ENCODE measurements around the gene SPDYE3.
"Not testable (repeated sequence)": the region's sequence is repeated elsewhere in the genome, so short reads cannot be mapped to it uniquely, and the experiment has no call there.

SPDYE3 gene, protein sequence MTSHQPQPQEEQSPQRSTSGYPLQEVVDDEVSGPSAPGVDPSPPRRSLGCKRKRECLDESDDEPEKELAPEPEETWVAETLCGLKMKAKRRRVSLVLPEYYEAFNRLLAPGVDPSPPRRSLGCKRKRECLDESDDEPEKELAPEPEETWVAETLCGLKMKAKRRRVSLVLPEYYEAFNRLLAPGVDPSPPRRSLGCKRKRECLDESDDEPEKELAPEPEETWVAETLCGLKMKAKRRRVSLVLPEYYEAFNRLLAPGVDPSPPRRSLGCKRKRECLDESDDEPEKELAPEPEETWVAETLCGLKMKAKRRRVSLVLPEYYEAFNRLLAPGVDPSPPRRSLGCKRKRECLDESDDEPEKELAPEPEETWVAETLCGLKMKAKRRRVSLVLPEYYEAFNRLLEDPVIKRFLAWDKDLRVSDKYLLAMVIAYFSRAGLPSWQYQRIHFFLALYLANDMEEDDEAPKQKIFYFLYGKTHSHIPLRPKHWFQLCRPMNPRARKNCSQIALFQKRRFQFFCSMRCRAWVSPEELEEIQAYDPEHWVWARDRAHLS

DNA sequence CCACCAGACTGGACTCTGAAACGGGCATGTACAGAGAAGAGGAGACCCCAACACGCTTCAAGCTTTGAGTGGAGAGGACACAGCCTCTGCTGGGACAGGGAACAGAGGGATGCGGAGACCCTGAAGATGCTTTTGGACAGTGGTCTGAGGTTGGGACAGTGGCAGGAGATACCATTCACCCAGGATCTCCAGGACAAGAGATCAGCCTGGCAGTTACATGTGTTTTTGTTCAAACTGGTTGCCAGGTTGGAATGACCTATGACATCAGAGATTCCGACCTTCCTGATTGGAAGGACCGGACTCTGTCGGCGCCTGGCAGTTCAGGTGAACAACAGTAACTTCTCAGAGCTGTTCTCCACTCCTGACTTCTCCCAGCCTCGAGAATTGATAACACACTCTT lies at the start of gene SPDYE3:
TSS of gene SPDYE3 (plus strand) at position 301 of the 400 bp plus-strand sequence. CDS start 184 bp downstream, outside the sequence.
- not testable (repeated sequence) for DNase-seq (ENCODE audit: low read depth)

- DNase-seq (ENCODE audit: low read depth): not testable (repeated sequence)
Observed at GRCh38 chr7:100259984-100260383, 47.5 kb upstream of the SPDYE3 start.

- DNase-seq (ENCODE audit: low read depth): not testable (repeated sequence)
Observed at GRCh38 chr7:100262896-100263295, 44.6 kb upstream of the SPDYE3 start.

- DNase-seq (ENCODE audit: low read depth): not testable (repeated sequence)
Observed at GRCh38 chr7:100264223-100264622, 43.3 kb upstream of the SPDYE3 start.

DNA sequence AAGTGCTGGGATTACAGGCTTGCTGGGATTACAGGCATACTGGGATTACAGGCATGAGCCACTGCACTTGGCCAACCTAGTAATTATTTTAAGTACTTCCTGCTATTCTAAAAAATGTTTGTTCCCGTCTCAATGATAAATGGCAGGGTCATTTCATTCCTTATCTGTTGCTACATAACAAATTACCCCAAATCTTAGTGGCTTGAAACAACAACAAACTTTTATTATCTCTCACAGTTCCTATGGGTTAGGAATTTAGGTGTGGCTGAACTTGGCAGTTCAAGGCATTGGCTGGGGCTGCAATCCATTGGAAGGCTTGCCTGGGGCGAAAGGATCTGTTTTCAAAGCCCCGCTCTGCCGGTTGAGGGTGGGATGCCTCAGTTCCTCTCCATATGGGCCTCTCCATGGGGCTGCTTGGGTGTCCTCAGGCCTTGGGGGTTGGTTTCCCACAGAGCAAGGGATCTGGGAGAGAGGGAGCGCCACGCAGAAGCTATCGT lies 42.8 kb upstream of the SPDYE3 start:
- DNase-seq (ENCODE audit: low read depth): not testable (repeated sequence)

GRCh38 chr7:100265851-100266250 lies 41.7 kb upstream of the SPDYE3 start:
- not testable (repeated sequence) for DNase-seq (ENCODE audit: low read depth)

- no peak for DNase-seq (ENCODE audit: low read depth)
Observed at GRCh38 chr7:100266576-100267354, 40.7 kb upstream of the SPDYE3 start.

GRCh38 chr7:100267648-100268047 lies 39.9 kb upstream of the SPDYE3 start:
- no peak for DNase-seq (ENCODE audit: low read depth)

- not testable (repeated sequence) for DNase-seq (ENCODE audit: low read depth)
Observed at GRCh38 chr7:100268882-100269281, 38.6 kb upstream of the SPDYE3 start.

DNA sequence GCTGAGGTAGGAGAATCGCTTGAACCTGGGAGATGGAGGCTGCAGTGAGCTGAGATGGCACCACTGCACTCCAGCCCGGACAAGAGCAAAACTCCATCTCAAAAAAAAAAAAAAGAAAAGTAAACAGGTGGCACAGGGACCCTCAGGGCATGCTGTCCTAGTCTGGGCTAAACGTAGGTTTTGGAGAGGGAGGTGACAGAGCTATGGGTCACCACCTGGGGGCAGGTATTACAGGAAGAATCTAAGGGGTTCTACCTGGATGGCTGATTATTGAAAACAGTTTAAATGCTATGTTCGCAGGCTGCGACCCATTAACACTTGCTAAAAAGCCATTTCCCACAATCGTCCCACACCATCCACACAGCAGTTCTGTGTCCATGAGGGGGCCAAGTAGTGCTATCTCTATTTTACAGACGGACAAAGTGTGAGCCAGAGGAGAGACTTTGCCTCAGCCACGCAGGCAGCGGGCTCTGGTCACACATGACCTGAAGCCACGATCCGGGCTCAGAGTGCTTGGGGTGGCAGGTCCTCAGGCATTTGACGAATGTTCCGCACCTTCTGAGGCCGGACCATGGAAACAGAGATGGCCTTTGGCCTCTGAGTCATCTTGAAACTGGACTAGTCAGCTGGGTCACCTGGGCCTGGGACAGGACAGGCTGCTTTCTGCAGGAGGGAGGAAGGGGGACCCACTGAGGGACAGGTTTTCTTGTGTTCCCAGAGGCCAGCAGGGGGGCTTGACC lies 38.0 kb upstream of the SPDYE3 start:
- DNase-seq (ENCODE audit: low read depth): not testable (repeated sequence)

DNA sequence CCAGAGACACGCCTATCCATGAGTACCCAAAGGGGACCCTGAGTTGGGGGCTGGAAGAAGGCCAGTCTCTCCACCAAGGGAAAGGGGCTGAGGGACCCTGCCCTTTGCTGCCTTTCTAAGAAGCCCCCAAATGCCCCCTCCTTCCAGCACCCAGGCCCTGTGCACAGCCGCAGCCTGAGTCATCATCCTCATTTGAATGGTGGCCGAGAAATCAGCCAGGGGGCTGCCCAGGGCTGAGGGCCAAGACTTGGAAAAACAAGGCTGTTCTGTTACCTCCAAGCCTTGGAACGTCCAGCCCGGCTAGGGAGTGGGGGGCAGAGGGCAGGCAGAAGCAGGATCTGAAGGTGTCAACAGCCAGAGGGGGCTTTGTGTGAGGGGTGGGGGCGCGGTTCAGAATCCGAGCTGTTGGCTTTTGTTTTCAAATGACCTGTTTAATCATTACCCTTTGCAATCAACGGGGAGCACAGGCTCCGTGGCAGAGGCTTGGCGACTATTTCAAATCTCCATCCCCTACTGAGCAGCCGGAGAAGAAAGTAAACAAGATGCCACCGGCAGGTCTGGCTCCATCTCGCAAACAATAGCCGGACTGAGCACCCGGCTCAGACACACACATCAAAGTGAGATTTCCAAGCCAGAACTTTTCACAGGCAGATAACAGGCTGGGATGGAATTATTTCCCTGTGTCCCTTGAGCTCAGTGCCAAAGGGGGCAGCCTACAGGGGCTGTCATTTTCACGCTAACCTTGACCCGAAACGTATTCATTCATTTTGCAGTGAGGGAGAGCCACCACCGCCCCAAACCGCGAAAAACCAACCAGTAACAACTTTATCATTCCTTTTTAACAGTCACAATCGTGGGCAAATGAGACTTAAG lies 37.2 kb upstream of the SPDYE3 start:
- DNase-seq (ENCODE audit: low read depth): peak; percentile 19

- peak; percentile 23 for DNase-seq (ENCODE audit: low read depth)
Observed at GRCh38 chr7:100270941-100271593, 36.4 kb upstream of the SPDYE3 start.

GRCh38 chr7:100271716-100272537 lies 35.6 kb upstream of the SPDYE3 start:
- DNase-seq (ENCODE audit: low read depth): peak; percentile 88

- DNase-seq (ENCODE audit: low read depth): not testable (repeated sequence)
Observed at GRCh38 chr7:100272538-100272902, 35.0 kb upstream of the SPDYE3 start.

DNA sequence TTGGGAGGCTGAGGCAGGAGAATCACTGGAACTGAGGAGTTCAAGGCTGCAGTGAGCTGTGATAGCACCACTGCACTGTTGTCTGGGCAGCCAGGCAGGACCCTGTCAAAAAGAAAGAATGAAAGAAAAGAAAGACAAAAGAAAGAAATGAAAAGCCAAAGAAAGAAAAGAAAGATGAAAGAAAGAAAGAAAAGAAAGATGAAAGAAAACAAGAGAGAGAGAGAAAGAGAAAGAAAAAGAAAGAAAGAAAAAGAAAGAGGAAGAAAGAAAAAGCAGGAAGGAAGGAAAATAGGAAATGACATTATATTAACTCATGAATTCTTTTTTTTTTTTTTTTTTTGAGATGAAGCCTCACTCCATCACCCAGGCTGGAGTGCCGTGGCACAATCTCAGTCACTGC lies 32.4 kb upstream of the SPDYE3 start:
- DNase-seq (ENCODE audit: low read depth): no peak

- not testable (repeated sequence) for DNase-seq (ENCODE audit: low read depth)
Observed at GRCh38 chr7:100276126-100276525, 31.4 kb upstream of the SPDYE3 start.

DNA sequence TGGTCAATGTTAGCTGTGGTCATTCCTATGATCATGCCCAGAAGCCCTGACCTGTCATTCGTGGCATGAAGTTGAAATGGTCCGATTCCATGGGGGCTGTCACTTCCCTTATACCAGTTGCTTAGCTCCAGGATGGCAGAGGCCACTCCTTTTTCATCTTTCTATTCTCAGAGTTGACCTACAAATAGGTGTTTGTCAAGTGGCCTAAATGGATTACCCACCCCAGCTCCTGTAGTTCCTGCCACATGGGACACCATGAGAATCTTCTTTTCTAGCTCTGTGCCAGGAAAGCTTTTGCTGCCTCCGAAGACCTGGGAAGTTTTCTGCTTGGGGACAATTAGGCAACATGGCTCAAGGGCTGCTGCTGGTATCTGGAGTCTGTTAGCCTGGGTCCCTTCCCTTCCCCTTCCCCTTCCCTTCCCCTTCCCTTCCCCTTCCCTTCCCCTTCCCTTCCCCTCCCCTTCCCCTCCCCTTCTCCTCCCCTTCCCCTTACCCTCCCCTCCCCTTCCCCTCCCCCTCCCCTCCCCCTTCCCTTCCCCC lies 25.4 kb upstream of the SPDYE3 start:
- DNase-seq (ENCODE audit: low read depth): not testable (repeated sequence)

DNA sequence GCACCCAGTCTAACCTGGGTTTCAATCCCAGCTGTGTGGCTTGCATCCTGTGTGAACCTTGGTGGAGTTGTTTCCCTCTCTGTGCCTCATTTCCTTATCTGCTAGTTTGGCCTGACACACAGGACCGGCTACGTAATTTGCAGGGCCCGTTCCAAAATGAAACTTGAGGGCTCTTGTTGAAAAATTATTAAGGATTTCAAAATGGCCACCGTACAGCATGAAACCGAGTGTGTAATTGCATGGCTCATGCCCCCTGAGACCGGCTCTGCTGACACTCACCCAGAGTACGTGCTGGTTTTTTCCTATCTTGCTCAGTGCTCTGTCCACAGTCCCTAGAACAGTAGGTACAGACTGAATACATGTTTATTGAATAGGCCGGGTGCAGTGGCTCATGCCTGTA lies 24.4 kb upstream of the SPDYE3 start:
- DNase-seq (ENCODE audit: low read depth): not testable (repeated sequence)

Data from ELR (cell line).